Gastrocnemius medialis (tissue), 4 donors: ENCODE data around the gene PTPRR.

Experiments
- POLR2A ChIP-seq, 2 donors: fragments of 450-650 bp; IDR thresholded peaks; one replicate each; pipeline ENCODE4 v1.6.1; 2017; ENCODE audit warnings: antibody characterized with exemption in 2 of 2, mild to moderate bottlenecking in 2 of 2, moderate library complexity in 2 of 2
- TF ChIP-seq, protein P1 (sequence below), 5 experiments: fragments of 450-650 bp in 3 of 5; fragments of 200-600 bp in 2 of 5; sonication (generic) in 2 of 5; IDR thresholded peaks in 4 of 5; conservative IDR thresholded peaks in 1 of 5; 1 replicate in 4 of 5; 2 replicates in 1 of 5; pipeline ENCODE4 v1.5.1; 2016 to 2019; ENCODE audit warnings: antibody characterized with exemption in 5 of 5, mild to moderate bottlenecking in 3 of 5, moderate library complexity in 3 of 5

DNA sequence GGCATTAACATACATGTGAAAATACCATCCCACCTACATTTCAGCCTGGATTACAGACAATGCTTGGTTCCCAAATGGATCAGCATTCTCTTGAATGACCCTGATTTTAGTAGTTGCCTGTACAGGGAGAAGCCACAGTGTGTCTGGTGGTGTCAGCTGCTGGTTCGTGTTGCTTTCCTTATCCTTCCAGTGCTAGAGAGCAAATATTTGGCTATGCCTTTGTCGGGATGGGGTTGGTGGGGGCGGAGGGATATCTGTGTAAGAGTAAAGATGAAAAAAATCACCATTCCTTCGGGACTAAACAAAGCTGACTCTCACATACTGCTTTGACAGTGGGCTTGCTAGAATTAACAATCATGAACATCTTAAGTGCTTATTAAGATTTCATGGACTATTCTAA, 96.0 kb downstream of the PTPRR start:
- TF ChIP-seq, protein P1, sequence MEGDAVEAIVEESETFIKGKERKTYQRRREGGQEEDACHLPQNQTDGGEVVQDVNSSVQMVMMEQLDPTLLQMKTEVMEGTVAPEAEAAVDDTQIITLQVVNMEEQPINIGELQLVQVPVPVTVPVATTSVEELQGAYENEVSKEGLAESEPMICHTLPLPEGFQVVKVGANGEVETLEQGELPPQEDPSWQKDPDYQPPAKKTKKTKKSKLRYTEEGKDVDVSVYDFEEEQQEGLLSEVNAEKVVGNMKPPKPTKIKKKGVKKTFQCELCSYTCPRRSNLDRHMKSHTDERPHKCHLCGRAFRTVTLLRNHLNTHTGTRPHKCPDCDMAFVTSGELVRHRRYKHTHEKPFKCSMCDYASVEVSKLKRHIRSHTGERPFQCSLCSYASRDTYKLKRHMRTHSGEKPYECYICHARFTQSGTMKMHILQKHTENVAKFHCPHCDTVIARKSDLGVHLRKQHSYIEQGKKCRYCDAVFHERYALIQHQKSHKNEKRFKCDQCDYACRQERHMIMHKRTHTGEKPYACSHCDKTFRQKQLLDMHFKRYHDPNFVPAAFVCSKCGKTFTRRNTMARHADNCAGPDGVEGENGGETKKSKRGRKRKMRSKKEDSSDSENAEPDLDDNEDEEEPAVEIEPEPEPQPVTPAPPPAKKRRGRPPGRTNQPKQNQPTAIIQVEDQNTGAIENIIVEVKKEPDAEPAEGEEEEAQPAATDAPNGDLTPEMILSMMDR (IDR thresholded peaks at IDR 0.05 in 4 of 5, conservative IDR thresholded peaks at IDR 0.05 in 1 of 5) = no peak
- TF ChIP-seq POLR2A (IDR thresholded peaks at IDR 0.05) = no peak
